Measurements from ENCODE around the gene ZBTB43. TPM values are rescaled to one million over a fixed set of nuclear protein-coding genes. Genes with fewer than 3 reads are reported as not detected.
A peak's percentile ranks its signal among the peaks of the same experiment; 100 is the strongest.

The ZBTB43 gene
- total RNA-seq, 2 donors from 2014 or later: 17.4 to 24.2 TPM

DNA sequence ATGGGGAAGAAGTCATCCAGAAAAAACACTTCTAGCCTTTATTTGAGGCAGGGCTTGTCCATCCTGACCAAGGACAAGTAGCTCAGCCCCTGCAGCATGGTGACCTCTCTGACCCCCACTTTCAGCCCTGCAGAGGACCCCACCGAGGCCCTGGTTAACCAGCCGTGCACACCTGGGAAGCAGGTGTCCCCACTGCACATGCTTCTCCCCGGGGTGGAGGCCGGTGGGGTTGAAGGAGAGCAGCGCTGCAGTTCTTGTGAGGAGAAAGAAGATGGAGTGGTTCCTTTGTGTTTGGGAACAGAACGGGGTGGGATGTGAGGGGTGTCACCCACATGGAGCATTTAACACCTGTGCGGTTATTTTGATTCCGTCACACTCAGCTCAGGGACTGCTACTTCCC, 34.5 kb downstream of the ZBTB43 start:
- Histone ChIP-seq H3K4me3 (ENCODE audit: low read length) (no peak overlapping the region), H3K4me1 (ENCODE audit: control insufficient read depth, insufficient read depth, low read length) (no peaks in the 10 kb centered on the region), H3K27ac (ENCODE audit: low read depth, low read length) (no peak overlapping the region), H3K36me3 (ENCODE audit: control insufficient read depth, insufficient read depth, low read length) (peaks cover 21% of the 10 kb centered on the region), H3K9ac (ENCODE audit: extremely low read depth, low read length, poor library complexity, severe bottlenecking) (no peak overlapping the region), H3K9me3 (ENCODE audit: control insufficient read depth, low read length) (no peaks in the 10 kb centered on the region), H3K27me3 (ENCODE audit: control insufficient read depth, insufficient read depth, low read length, poor library complexity, severe bottlenecking) (no peaks in the 10 kb centered on the region)
- 94 to 98% methylated on average over 5 to 8 of the region's 8 CpGs for WGBS, 2 experiments (ENCODE audit: insufficient coverage in 1 of 2, insufficient read length in 1 of 2)
- Mint-ChIP-seq H3K4me3 (no peak overlapping the region), H3K27ac (no peak overlapping the region), H3K36me3 (ENCODE audit: low read depth) (peaks cover 15% of the 10 kb centered on the region), H3K4me1 (no peaks in the 10 kb centered on the region), H3K9me3 (no peaks in the 10 kb centered on the region), H3K27me3 (ENCODE audit: insufficient read depth) (no peaks in the 10 kb centered on the region)
- TF ChIP-seq, protein P1, sequence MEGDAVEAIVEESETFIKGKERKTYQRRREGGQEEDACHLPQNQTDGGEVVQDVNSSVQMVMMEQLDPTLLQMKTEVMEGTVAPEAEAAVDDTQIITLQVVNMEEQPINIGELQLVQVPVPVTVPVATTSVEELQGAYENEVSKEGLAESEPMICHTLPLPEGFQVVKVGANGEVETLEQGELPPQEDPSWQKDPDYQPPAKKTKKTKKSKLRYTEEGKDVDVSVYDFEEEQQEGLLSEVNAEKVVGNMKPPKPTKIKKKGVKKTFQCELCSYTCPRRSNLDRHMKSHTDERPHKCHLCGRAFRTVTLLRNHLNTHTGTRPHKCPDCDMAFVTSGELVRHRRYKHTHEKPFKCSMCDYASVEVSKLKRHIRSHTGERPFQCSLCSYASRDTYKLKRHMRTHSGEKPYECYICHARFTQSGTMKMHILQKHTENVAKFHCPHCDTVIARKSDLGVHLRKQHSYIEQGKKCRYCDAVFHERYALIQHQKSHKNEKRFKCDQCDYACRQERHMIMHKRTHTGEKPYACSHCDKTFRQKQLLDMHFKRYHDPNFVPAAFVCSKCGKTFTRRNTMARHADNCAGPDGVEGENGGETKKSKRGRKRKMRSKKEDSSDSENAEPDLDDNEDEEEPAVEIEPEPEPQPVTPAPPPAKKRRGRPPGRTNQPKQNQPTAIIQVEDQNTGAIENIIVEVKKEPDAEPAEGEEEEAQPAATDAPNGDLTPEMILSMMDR (conservative IDR thresholded peaks at IDR 0.05): no peak
- peak; percentile 37 for DNase-seq

DNA sequence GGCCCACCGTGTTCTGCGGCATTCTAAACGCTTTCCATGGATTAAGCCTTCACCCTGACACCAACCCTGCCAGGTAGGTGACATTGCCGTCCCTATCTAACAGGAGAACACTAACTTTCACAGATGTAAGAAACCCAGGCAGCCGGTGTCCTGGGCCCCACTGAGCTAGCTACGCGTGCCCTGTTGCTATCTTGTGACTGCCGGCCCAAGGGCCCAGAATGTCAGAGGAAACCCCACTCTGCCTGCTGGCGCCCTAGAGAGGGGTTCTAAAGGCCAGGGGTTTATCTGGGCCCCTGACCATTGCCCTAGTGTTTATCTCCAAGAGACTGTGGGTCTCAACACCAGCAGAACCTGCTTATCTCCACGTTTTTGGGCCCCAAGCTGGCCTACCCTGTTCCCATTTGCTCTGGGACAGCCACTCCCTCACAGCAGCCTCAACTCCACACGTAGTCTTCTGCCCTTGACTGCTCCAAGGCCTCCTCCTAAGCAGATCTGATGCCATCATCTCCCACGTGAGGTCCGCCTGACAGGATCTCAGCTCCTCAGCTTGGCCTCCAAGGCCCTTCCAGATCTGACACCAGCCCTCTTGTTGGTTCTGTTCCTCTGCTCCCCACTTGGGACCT, 37.5 kb downstream of the ZBTB43 start:
- H3K36me3 Mint-ChIP-seq (ENCODE audit: low read depth): peaks cover 3% of the 10 kb centered on the region
- 91 to 93% methylated on average over 11 to 13 of the region's 13 CpGs for whole genome bisulfite sequencing, 2 experiments (ENCODE audit: insufficient coverage in 1 of 2, insufficient read length in 1 of 2)
- Histone ChIP-seq H3K9ac (ENCODE audit: extremely low read depth, low read length, poor library complexity, severe bottlenecking) (no peak overlapping the region), H3K27me3 (ENCODE audit: control insufficient read depth, insufficient read depth, low read length, poor library complexity, severe bottlenecking) (no peaks in the 10 kb centered on the region), H3K4me3 (ENCODE audit: low read length) (no peak overlapping the region), H3K4me1 (ENCODE audit: control insufficient read depth, insufficient read depth, low read length) (no peaks in the 10 kb centered on the region), H3K36me3 (ENCODE audit: control insufficient read depth, insufficient read depth, low read length) (peaks cover 5% of the 10 kb centered on the region), H3K27ac (ENCODE audit: low read depth, low read length) (no peak overlapping the region), H3K9me3 (ENCODE audit: control insufficient read depth, low read length) (no peaks in the 10 kb centered on the region)
- DNase-seq: no peak
- no peak overlapping the region for H3K27ac Mint-ChIP-seq
- H3K4me1 Mint-ChIP-seq: no peaks in the 10 kb centered on the region
- no peaks in the 10 kb centered on the region for H3K9me3 Mint-ChIP-seq
- peaks cover 2% of the 10 kb centered on the region for H3K27me3 Mint-ChIP-seq (ENCODE audit: insufficient read depth)
- no peak overlapping the region for H3K4me3 Mint-ChIP-seq
- TF ChIP-seq, protein P1 (conservative IDR thresholded peaks at IDR 0.05): no peak

GRCh38 chr9:126842977-126843799, 38.3 kb downstream of the ZBTB43 start:
- Mint-ChIP-seq H3K27me3 (ENCODE audit: insufficient read depth) (peaks cover 3% of the 10 kb centered on the region), H3K4me3 (no peak overlapping the region), H3K36me3 (ENCODE audit: low read depth) (peaks cover 3% of the 10 kb centered on the region), H3K4me1 (no peaks in the 10 kb centered on the region), H3K9me3 (no peaks in the 10 kb centered on the region), H3K27ac (no peak overlapping the region)
- TF ChIP-seq, protein P1 (conservative IDR thresholded peaks at IDR 0.05): no peak
- Histone ChIP-seq H3K9ac (ENCODE audit: extremely low read depth, low read length, poor library complexity, severe bottlenecking) (no peak overlapping the region), H3K27me3 (ENCODE audit: control insufficient read depth, insufficient read depth, low read length, poor library complexity, severe bottlenecking) (no peaks in the 10 kb centered on the region), H3K4me1 (ENCODE audit: control insufficient read depth, insufficient read depth, low read length) (no peaks in the 10 kb centered on the region), H3K36me3 (ENCODE audit: control insufficient read depth, insufficient read depth, low read length) (no peaks in the 10 kb centered on the region), H3K27ac (ENCODE audit: low read depth, low read length) (no peak overlapping the region), H3K4me3 (ENCODE audit: low read length) (no peak overlapping the region), H3K9me3 (ENCODE audit: control insufficient read depth, low read length) (no peaks in the 10 kb centered on the region)
- 84 to 90% methylated on average over 9 to 10 of the region's 10 CpGs for WGBS, 2 experiments (ENCODE audit: insufficient coverage in 1 of 2, insufficient read length in 1 of 2)
- no peak for DNase-seq

Measured in endodermal cell (in vitro differentiated cells).